Uterus (tissue), 4 donors: ENCODE data around the gene THAP4. TPM values are rescaled to one million over a fixed set of nuclear protein-coding genes. Genes with fewer than 3 reads are reported as not detected.

Source experiments
- DNase-seq, 2 donors: peaks; one replicate each; pipeline ENCODE4 v3.0.0-alpha.2; 2019 to 2020
- H3K27ac ChIP-seq, 2 donors: fragments of 200-600 bp; sonication (generic); 1 replicate in 1 of 2; 2 replicates in 1 of 2; pipeline ENCODE4 v1.5.1; 2016 to 2018
- H3K27me3 ChIP-seq, 2 donors: fragments of 200-600 bp; sonication (generic); one replicate each; pipeline ENCODE4 v1.5.1; 2018 to 2019; ENCODE audit warnings: control low read depth in 1 of 2
- H3K36me3 ChIP-seq, 2 donors: fragments of 200-600 bp; sonication (generic); one replicate each; pipeline ENCODE4 v1.5.1; 2019; ENCODE audit warnings: control low read depth in 1 of 2
- H3K4me1 ChIP-seq, 2 donors: fragments of 200-600 bp; sonication (generic); one replicate each; pipeline ENCODE4 v1.5.1; 2018 to 2019; ENCODE audit warnings: control low read depth in 1 of 2
- H3K4me3 ChIP-seq, 2 donors: fragments of 200-600 bp; sonication (generic); 1 replicate in 1 of 2; 2 replicates in 1 of 2; pipeline ENCODE4 v1.5.1; 2018 to 2019; ENCODE audit warnings: mild to moderate bottlenecking in 1 of 2
- H3K9me3 ChIP-seq, 2 donors: fragments of 200-600 bp; sonication (generic); one replicate each; pipeline ENCODE4 v1.5.1; 2019; ENCODE audit warnings: control low read depth in 1 of 2
- POLR2A ChIP-seq, 2 donors: fragments of 450-650 bp; IDR thresholded peaks; one replicate each; pipeline ENCODE4 v1.6.1; 2016; ENCODE audit warnings: antibody characterized with exemption in 2 of 2, mild to moderate bottlenecking in 1 of 2, moderate library complexity in 1 of 2
- intact Hi-C: fragments of 100-400 bp; cut with DNase I; formaldehyde crosslinking; loops from one replicate; pipeline ENCODE4 v1.15.1; 2023; ENCODE audit warnings: low total_unique reads
- total RNA-seq, 4 donors: library from RNA; depleted of rRNA in 3 of 4; stranded (reverse); fragments of >200 nt in 3 of 4; gene quantifications; one replicate each; pipeline versions ENCODE4 v1.1.0 to v1.2.4, GENCODE V29; 2014 to 2023
- TF ChIP-seq, protein P1 (sequence below), 4 experiments: fragments of 200-600 bp in 2 of 4; fragments of 450-650 bp in 2 of 4; sonication (generic) in 2 of 4; IDR thresholded peaks; one replicate each; pipeline ENCODE4 v1.5.1; 2016 to 2019; ENCODE audit warnings: antibody characterized with exemption in 4 of 4, mild to moderate bottlenecking in 2 of 4, moderate library complexity in 1 of 4
- donor health status: DM: yes; HTN: yes; CAD: no.

Gene THAP4
- total RNA-seq, 4 donors from 2014 or later = 21.2 to 42.7 (median 28.9) TPM

DNA sequence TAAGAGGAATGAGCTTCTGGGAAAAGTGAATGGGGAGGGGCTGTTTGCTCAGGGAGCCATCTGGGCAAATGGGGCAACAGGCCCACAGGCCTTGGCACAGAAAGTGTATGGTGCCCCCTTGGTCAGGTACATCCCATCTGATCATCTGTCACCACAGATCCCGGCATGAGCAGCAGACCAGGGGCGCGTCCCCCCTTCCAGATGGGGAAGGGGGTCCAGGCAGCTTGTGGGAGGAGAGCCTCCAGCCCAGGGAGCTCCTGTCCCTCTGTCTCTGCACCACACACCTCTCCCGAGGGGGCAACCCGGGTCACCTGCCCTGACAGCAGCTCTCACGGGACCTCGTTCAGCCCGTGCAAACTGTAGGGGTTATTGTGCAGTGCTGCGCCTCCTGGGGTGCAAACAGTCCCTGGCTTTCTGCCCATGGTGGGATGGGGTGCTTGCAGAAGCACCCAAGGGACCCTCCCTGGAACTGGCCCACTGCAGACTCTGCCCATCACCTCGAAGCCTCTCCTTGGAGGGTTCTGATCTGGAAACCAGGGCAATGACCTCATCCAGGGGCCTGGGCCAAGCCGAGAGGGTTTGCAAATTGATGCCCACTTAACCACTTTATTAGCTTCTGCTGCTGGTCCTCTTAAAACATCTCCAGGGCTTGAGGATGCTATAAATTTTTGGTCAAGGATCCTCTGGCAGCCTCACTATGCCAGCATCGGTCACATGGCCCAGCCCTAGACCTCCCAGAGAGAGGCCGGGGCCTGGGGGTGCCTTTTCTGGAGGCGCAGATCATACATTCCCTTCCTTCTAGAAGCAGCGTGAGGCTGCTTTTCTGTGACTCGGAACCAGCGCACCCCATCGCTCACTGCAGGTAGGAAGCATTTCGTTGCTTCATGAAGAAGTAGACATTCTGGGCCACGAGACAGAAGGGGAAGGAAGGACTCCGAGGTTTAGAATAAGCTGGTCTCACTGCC, 86.1 kb downstream of the THAP4 start:
- no peaks in the 10 kb centered on the region for H3K36me3 ChIP-seq
- no peak for DNase-seq
- TF ChIP-seq, protein P1, sequence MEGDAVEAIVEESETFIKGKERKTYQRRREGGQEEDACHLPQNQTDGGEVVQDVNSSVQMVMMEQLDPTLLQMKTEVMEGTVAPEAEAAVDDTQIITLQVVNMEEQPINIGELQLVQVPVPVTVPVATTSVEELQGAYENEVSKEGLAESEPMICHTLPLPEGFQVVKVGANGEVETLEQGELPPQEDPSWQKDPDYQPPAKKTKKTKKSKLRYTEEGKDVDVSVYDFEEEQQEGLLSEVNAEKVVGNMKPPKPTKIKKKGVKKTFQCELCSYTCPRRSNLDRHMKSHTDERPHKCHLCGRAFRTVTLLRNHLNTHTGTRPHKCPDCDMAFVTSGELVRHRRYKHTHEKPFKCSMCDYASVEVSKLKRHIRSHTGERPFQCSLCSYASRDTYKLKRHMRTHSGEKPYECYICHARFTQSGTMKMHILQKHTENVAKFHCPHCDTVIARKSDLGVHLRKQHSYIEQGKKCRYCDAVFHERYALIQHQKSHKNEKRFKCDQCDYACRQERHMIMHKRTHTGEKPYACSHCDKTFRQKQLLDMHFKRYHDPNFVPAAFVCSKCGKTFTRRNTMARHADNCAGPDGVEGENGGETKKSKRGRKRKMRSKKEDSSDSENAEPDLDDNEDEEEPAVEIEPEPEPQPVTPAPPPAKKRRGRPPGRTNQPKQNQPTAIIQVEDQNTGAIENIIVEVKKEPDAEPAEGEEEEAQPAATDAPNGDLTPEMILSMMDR (IDR thresholded peaks at IDR 0.05) = no peak
- no peak for TF ChIP-seq POLR2A (IDR thresholded peaks at IDR 0.05)
- H3K4me1 ChIP-seq = peaks cover 0 to 14% of the 10 kb centered on the region in 2 donors
- no peaks in the 10 kb centered on the region for H3K9me3 ChIP-seq
- no peaks in the 10 kb centered on the region for H3K27me3 ChIP-seq
- intact Hi-C loops = no loop called here
- H3K4me3 ChIP-seq = no peak overlapping the region
- no peak overlapping the region for H3K27ac ChIP-seq

DNA sequence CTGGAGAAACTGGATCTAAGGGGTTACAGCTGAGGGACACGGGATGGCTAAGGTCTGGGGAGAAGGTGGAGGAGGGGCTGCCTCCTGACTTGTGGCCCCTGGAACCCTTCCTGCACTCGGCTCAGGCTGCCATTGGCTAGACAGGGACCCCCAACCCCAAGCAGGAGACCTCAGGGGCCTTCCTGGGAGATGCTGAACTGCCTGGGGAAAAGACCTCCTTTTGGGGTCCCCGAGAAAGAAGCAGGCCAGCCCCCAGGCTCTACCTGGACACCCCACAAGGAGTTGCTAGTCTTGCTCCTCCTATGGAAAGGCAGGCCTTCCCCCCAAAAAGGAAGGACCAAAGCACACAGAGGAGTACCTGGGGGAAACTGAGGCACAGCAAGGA, 88.5 kb downstream of the THAP4 start:
- no peak for DNase-seq
- no peak overlapping the region for H3K27ac ChIP-seq
- no peaks in the 10 kb centered on the region for H3K36me3 ChIP-seq
- intact Hi-C loops = no loop called here
- H3K4me1 ChIP-seq = peaks cover 0 to 14% of the 10 kb centered on the region in 2 donors
- H3K27me3 ChIP-seq = no peaks in the 10 kb centered on the region
- TF ChIP-seq, protein P1 (IDR thresholded peaks at IDR 0.05) = no peak
- no peak for TF ChIP-seq POLR2A (IDR thresholded peaks at IDR 0.05)
- H3K4me3 ChIP-seq = no peak overlapping the region
- H3K9me3 ChIP-seq = no peaks in the 10 kb centered on the region

DNA sequence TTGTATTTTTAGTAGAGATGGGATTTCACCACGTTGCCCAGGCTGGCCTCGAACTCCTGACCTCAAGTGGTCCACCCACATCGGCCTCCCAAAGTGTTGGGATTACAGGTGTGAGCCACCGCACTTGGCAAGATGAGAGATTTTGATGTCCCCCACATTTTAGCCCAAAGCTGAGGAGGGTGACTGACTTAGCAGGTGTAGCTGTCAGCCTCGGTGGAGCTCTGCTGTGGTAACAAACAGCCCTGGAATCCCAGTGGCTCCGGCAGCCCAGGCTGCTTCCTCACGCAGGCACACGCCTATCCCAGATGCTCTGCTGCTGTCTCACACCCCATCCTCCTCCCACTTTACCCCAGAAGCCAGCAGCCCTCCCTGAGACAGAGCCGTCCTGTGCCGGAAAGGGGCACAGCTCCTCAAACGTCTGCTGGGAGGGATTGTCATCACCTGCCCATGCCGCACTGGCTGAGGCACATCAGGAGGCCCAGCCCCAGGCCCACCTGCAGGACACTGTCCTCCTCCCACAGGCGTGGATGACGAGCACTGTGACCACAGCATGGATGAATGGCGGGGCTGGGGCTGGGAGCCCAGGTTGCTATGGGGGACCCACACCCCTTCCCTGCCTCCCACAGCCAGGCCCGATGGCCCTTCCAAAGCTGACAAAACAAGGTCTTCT, 89.0 kb downstream of the THAP4 start:
- Histone ChIP-seq H3K4me1 (peaks cover 0 to 14% of the 10 kb centered on the region in 2 donors), H3K36me3 (no peaks in the 10 kb centered on the region), H3K4me3 (no peak overlapping the region), H3K27ac (peak overlapping the region; percentile 53 to 60), H3K27me3 (no peaks in the 10 kb centered on the region), H3K9me3 (no peaks in the 10 kb centered on the region)
- intact Hi-C loops = no loop called here
- no peak for DNase-seq
- TF ChIP-seq POLR2A (IDR thresholded peaks at IDR 0.05) = no peak
- TF ChIP-seq, protein P1 (IDR thresholded peaks at IDR 0.05) = no peak

DNA sequence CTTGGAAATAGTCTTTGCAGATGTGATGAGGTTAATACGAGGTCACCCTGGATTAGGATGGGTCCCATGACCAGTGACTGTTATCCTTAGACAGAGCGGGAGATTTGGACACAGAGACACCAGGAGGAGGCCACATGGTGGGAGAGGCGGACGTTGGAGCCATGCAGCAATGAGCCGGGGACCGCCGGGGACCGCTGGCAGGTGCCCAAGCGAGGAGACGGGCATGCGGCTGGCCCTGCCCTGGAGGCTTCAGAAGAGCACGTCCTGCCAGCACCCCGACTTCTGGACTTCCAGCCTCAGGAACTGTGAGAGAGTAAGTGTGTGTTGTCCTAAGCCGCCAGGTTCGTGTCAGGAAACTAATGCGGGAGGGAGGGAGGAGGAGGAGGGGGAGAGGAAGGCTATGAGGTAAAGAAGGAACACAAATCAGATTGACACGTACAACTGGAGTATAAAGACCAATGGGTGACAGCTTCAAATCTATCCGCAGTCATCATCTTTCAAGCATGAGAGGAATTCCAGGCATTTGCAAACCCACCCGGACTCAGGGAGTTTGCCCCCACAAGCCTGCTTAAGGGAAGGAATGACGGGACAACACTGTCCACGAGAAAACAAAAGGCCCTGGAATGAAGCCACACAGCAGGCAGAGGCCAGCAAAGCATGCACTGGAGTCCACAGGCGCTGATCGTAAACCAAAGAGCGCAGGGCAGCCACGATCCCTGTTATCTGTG, 90.0 kb downstream of the THAP4 start:
- H3K4me1 ChIP-seq = peaks cover 0 to 14% of the 10 kb centered on the region in 2 donors
- intact Hi-C loops = no loop called here
- no peaks in the 10 kb centered on the region for H3K36me3 ChIP-seq
- no peak overlapping the region for H3K4me3 ChIP-seq
- no peaks in the 10 kb centered on the region for H3K9me3 ChIP-seq
- DNase-seq = peak in 1 of 2 donors; percentile 56
- H3K27ac ChIP-seq = peak overlapping the region; percentile 53 to 60
- TF ChIP-seq POLR2A (IDR thresholded peaks at IDR 0.05) = no peak
- TF ChIP-seq, protein P1 (IDR thresholded peaks at IDR 0.05) = peak in 1 of 4 experiments; percentile 2
- H3K27me3 ChIP-seq = no peaks in the 10 kb centered on the region
